ENCODE results near the gene IFI6. TPM values are rescaled to one million over a fixed set of nuclear protein-coding genes. Genes with fewer than 3 reads are reported as not detected.

The IFI6 gene
- total and polyA plus RNA-seq, 4 donors, result 5.9 to 339 (median 169) TPM

DNA sequence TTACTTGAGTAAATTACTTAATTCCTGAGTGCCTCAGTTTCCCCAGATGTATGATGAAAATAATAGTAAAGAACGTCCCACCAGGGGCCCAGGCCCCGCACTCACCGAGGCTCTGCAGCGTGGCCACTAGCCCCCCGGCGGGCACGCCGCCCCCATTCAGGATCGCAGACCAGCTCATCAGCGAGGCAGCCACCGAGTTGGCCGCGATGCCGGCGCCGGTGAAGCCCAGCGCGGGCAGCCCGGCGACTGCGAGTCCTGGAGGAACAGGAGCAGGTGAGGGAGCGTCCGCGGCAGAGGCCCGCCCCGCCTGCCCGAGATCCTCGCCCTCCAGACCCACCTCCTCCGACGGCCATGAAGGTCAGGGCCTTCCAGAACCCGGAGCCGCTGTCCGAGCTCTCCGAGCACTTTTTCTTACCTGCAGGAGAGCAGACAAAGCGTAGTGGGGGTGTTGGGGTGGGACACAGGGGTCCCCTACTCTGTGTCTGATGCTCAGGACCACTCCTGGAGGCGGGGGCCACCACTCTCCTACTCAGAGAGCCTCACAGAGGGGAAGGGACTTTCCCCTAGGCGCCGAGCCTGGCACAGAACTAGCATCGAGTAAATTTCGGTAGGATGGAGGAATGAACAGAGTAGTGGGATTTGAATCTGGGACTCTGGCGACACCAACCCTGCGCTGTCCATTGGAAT, 3.7 kb downstream of the IFI6 start:
- Histone ChIP-seq H3K27ac (ENCODE audit: low read depth in 1 of 2, low read length in 2 of 2) (no peak overlapping the region), H3K36me3 (ENCODE audit: control insufficient read depth in 4 of 4, insufficient read depth in 3 of 4, low read depth in 1 of 4, low read length in 3 of 4) (peaks cover 3 to 11% (median 4%) of the 10 kb centered on the region in 4 donors), H3K4me3 (ENCODE audit: low read depth in 1 of 3, low read length in 3 of 3) (no peak overlapping the region), H3K27me3 (ENCODE audit: control insufficient read depth in 4 of 4, insufficient read depth in 4 of 4, low read length in 3 of 4) (no peaks in the 10 kb centered on the region), H3K9me3 (ENCODE audit: control insufficient read depth in 4 of 4, low read length in 3 of 4) (no peaks in the 10 kb centered on the region), H3K4me1 (ENCODE audit: control insufficient read depth in 4 of 4, insufficient read depth in 4 of 4, low read length in 3 of 4) (peaks cover 5 to 35% (median 24%) of the 10 kb centered on the region in 4 donors), H3K9ac (ENCODE audit: low read depth in 1 of 2, low read length in 2 of 2) (no peak overlapping the region)
- TF ChIP-seq GABPA (IDR thresholded peaks at IDR 0.05 in 1 of 2, conservative IDR thresholded peaks at IDR 0.05 in 1 of 2) (no peak), HNF4A (conservative IDR thresholded peaks at IDR 0.05) (no peak), SP1 (IDR thresholded peaks at IDR 0.05) (no peak), FOXA1 (IDR thresholded peaks at IDR 0.05) (no peak), HNF4G (IDR thresholded peaks at IDR 0.05) (no peak), NR2F2 (IDR thresholded peaks at IDR 0.05) (no peak), EGR1 (IDR thresholded peaks at IDR 0.05; ENCODE audit: low read depth in 2 of 2) (no peak), JUND (IDR thresholded peaks at IDR 0.05) (no peak), TAF1 (conservative IDR thresholded peaks at IDR 0.05) (no peak), RXRA (IDR thresholded peaks at IDR 0.05) (no peak), YY1 (IDR thresholded peaks at IDR 0.05) (no peak), FOXA2 (IDR thresholded peaks at IDR 0.05) (no peak), RAD21 (IDR thresholded peaks at IDR 0.05) (no peak)
- TF ChIP-seq, protein P1, sequence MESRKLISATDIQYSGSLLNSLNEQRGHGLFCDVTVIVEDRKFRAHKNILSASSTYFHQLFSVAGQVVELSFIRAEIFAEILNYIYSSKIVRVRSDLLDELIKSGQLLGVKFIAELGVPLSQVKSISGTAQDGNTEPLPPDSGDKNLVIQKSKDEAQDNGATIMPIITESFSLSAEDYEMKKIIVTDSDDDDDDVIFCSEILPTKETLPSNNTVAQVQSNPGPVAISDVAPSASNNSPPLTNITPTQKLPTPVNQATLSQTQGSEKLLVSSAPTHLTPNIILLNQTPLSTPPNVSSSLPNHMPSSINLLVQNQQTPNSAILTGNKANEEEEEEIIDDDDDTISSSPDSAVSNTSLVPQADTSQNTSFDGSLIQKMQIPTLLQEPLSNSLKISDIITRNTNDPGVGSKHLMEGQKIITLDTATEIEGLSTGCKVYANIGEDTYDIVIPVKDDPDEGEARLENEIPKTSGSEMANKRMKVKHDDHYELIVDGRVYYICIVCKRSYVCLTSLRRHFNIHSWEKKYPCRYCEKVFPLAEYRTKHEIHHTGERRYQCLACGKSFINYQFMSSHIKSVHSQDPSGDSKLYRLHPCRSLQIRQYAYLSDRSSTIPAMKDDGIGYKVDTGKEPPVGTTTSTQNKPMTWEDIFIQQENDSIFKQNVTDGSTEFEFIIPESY (IDR thresholded peaks at IDR 0.05), result no peak
- TF ChIP-seq, protein P2, sequence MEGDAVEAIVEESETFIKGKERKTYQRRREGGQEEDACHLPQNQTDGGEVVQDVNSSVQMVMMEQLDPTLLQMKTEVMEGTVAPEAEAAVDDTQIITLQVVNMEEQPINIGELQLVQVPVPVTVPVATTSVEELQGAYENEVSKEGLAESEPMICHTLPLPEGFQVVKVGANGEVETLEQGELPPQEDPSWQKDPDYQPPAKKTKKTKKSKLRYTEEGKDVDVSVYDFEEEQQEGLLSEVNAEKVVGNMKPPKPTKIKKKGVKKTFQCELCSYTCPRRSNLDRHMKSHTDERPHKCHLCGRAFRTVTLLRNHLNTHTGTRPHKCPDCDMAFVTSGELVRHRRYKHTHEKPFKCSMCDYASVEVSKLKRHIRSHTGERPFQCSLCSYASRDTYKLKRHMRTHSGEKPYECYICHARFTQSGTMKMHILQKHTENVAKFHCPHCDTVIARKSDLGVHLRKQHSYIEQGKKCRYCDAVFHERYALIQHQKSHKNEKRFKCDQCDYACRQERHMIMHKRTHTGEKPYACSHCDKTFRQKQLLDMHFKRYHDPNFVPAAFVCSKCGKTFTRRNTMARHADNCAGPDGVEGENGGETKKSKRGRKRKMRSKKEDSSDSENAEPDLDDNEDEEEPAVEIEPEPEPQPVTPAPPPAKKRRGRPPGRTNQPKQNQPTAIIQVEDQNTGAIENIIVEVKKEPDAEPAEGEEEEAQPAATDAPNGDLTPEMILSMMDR (IDR thresholded peaks at IDR 0.05; ENCODE audit: low read depth, low read length, missing input control), result no peak
- TF ChIP-seq, protein P3, sequence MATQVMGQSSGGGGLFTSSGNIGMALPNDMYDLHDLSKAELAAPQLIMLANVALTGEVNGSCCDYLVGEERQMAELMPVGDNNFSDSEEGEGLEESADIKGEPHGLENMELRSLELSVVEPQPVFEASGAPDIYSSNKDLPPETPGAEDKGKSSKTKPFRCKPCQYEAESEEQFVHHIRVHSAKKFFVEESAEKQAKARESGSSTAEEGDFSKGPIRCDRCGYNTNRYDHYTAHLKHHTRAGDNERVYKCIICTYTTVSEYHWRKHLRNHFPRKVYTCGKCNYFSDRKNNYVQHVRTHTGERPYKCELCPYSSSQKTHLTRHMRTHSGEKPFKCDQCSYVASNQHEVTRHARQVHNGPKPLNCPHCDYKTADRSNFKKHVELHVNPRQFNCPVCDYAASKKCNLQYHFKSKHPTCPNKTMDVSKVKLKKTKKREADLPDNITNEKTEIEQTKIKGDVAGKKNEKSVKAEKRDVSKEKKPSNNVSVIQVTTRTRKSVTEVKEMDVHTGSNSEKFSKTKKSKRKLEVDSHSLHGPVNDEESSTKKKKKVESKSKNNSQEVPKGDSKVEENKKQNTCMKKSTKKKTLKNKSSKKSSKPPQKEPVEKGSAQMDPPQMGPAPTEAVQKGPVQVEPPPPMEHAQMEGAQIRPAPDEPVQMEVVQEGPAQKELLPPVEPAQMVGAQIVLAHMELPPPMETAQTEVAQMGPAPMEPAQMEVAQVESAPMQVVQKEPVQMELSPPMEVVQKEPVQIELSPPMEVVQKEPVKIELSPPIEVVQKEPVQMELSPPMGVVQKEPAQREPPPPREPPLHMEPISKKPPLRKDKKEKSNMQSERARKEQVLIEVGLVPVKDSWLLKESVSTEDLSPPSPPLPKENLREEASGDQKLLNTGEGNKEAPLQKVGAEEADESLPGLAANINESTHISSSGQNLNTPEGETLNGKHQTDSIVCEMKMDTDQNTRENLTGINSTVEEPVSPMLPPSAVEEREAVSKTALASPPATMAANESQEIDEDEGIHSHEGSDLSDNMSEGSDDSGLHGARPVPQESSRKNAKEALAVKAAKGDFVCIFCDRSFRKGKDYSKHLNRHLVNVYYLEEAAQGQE (IDR thresholded peaks at IDR 0.05), result no peak
- TF ChIP-seq, protein P4, sequence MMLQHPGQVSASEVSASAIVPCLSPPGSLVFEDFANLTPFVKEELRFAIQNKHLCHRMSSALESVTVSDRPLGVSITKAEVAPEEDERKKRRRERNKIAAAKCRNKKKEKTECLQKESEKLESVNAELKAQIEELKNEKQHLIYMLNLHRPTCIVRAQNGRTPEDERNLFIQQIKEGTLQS (IDR thresholded peaks at IDR 0.05), result no peak
- TF ChIP-seq, protein P5, sequence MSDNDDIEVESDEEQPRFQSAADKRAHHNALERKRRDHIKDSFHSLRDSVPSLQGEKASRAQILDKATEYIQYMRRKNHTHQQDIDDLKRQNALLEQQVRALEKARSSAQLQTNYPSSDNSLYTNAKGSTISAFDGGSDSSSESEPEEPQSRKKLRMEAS (IDR thresholded peaks at IDR 0.05), result no peak
- no peak for DNase-seq (ENCODE audit: low spot score)
- WGBS, result 90% methylated on average over 42 of the region's 42 CpGs
